HCT116 (cell line): ENCODE data around the gene SLCO4A1. TPM values are rescaled to one million over a fixed set of nuclear protein-coding genes. Genes with fewer than 3 reads are reported as not detected.

Experiments used
- ATAC-seq: fragments of 200-7000 bp; cut with Tn5 transposase; 2 replicates; pipeline ENCODE4 v1.9.1; 2020; ENCODE audit warnings: mild to moderate bottlenecking, moderate library complexity
- BruUV-seq: library from RNA; stranded (reverse); fragments of 400-500 nt; replicated peaks from 2 replicates; lab custom pipeline; 2021; lab: Mats Ljungman, UMichigan
- CTCF ChIA-PET: fragments of 300-600 bp; sonication (Branson Sonifier 250); formaldehyde crosslinking; loops from one replicate; lab custom pipeline; 2021; ENCODE audit warnings: antibody characterized with exemption; lab: Charles Lee
- POLR2A ChIA-PET: fragments of 300-600, 350-600 bp; sonication (Branson Sonifier 250); formaldehyde crosslinking; loops from one replicate; lab custom pipeline; 2021; ENCODE audit warnings: antibody characterized with exemption; lab: Charles Lee
- RAD21 ChIA-PET, 2 experiments: fragments of 300-600 bp; sonication (Branson Sonifier 250); formaldehyde crosslinking; loops; one replicate each; lab custom pipeline; 2023; ENCODE audit warnings: low total read pairs in 2 of 2; ENCODE audit not compliant: uncharacterized antibody in 2 of 2, unreplicated experiment in 2 of 2, low non-redundant PET in 1 of 2; lab: Charles Lee
- DNase-seq: peaks from one replicate; pipeline ENCODE4 v3.0.0-alpha.2; 2010; ENCODE audit warnings: low read depth, low spot score
- H2AFZ ChIP-seq: fragments of 200-600 bp; shearing (Covaris generic), sonication (generic); 2 replicates; pipeline ENCODE4 v1.6.1; 2017; ENCODE audit warnings: low read depth, mixed run types, mixed read lengths, antibody characterized with exemption, low read length; ENCODE audit not compliant: poor library complexity, severe bottlenecking
- H3K27ac ChIP-seq: 2 replicates; pipeline ENCODE4 v1.5.1; 2012; ENCODE audit warnings: low read depth, low read length
- H3K27me3 ChIP-seq: fragments of 200-600 bp; sonication (generic); 2 replicates; pipeline ENCODE4 v1.6.1; 2016; ENCODE audit warnings: mixed run types, low read length, mixed read lengths; ENCODE audit not compliant: insufficient read depth
- H3K36me3 ChIP-seq, 2 experiments: fragments of 200-500 bp in 1 of 2; fragments of 200-600 bp in 1 of 2; sonication (Bioruptor generic) in 1 of 2; sonication (generic) in 1 of 2; 2 replicates each; pipeline versions ENCODE4 v1.5.1 to v1.6.1; 2014 to 2016; ENCODE audit warnings: low read length in 2 of 2, inconsistent platforms in 1 of 2, mixed read lengths in 1 of 2, mixed run types in 1 of 2; ENCODE audit not compliant: insufficient read depth in 2 of 2, control insufficient read depth in 1 of 2
- H3K4me1 ChIP-seq, 2 experiments: fragments of 200-600 bp in 1 of 2; sonication (generic) in 1 of 2; 2 replicates each; pipeline versions ENCODE4 v1.5.1 to v1.6.1; 2012 to 2017; ENCODE audit warnings: low read length in 2 of 2, inconsistent platforms in 1 of 2, mild to moderate bottlenecking in 1 of 2, mixed read lengths in 1 of 2, mixed run types in 1 of 2, moderate library complexity in 1 of 2; ENCODE audit not compliant: insufficient read depth in 2 of 2, control insufficient read depth in 1 of 2
- H3K4me2 ChIP-seq: fragments of 200-600 bp; sonication (generic); 2 replicates; pipeline ENCODE4 v1.6.1; 2017; ENCODE audit warnings: mixed run types, low read length, mixed read lengths
- H3K4me3 ChIP-seq, 2 experiments: fragments of 200-600 bp in 1 of 2; sonication (generic) in 1 of 2; replicated peaks in 1 of 2; 2 replicates each; pipeline ENCODE4 v1.5.1; 2011 to 2016; ENCODE audit warnings: low read length in 2 of 2, control low read depth in 1 of 2, low read depth in 1 of 2, mild to moderate bottlenecking in 1 of 2, mixed read lengths in 1 of 2, mixed run types in 1 of 2
- H3K79me2 ChIP-seq: fragments of 200-600 bp; sonication (generic); 2 replicates; pipeline ENCODE4 v1.6.1; 2017; ENCODE audit warnings: mild to moderate bottlenecking, mixed run types, low read length, moderate library complexity, mixed read lengths; ENCODE audit not compliant: insufficient read depth
- H3K9ac ChIP-seq: fragments of 200-600 bp; sonication (generic); 2 replicates; pipeline ENCODE4 v1.6.1; 2016; ENCODE audit warnings: low read length, mixed read lengths
- H3K9me2 ChIP-seq: fragments of 200-600 bp; sonication (generic), shearing (Covaris generic); 2 replicates; pipeline ENCODE4 v1.6.1; 2017; ENCODE audit warnings: mixed run types, mild to moderate bottlenecking, moderate library complexity; ENCODE audit not compliant: insufficient read depth
- H3K9me3 ChIP-seq, 2 experiments: fragments of 200-500 bp in 1 of 2; fragments of 200-600 bp in 1 of 2; sonication (Bioruptor generic) in 1 of 2; sonication (generic) in 1 of 2; 2 replicates each; pipeline ENCODE4 v1.6.1; 2014 to 2017; ENCODE audit warnings: low read length in 2 of 2, mixed read lengths in 2 of 2, inconsistent platforms in 1 of 2, low read depth in 1 of 2, mild to moderate bottlenecking in 1 of 2, mixed run types in 1 of 2, moderate library complexity in 1 of 2; ENCODE audit not compliant: control insufficient read depth in 1 of 2, insufficient read depth in 1 of 2
- H4K20me1 ChIP-seq: fragments of 200-600 bp; sonication (generic), shearing (Covaris generic); 2 replicates; pipeline ENCODE4 v1.6.1; 2017; ENCODE audit warnings: mixed run types, mild to moderate bottlenecking, moderate library complexity; ENCODE audit not compliant: insufficient read depth
- ATF3 ChIP-seq: IDR thresholded peaks from 2 replicates; pipeline ENCODE4 v1.6.1; 2012
- CEBPB ChIP-seq: IDR thresholded peaks from 2 replicates; pipeline ENCODE4 v1.6.1; 2012; ENCODE audit warnings: low read depth
- CTCF ChIP-seq, 3 experiments: fragments of 200-600 bp in 1 of 3; sonication (generic) in 1 of 3; IDR thresholded peaks in 2 of 3; conservative IDR thresholded peaks in 1 of 3; 2 replicates each; pipeline ENCODE4 v1.5.1; 2012 to 2017; ENCODE audit warnings: low read depth in 2 of 3, low read length in 2 of 3, antibody characterized with exemption in 1 of 3, borderline replicate concordance in 1 of 3, control low read depth in 1 of 3, mild to moderate bottlenecking in 1 of 3, mixed read lengths in 1 of 3, mixed run types in 1 of 3, moderate library complexity in 1 of 3; ENCODE audit not compliant: insufficient read depth in 1 of 3
- ELF1 ChIP-seq: IDR thresholded peaks from 2 replicates; pipeline ENCODE4 v1.6.1; 2012; ENCODE audit warnings: low read depth, borderline replicate concordance
- JUND ChIP-seq: IDR thresholded peaks from 2 replicates; pipeline ENCODE4 v1.6.1; 2012
- POLR2A ChIP-seq: IDR thresholded peaks from 2 replicates; pipeline ENCODE4 v1.7.0; 2011; ENCODE audit warnings: borderline replicate concordance; ENCODE audit not compliant: insufficient read depth, insufficient read length; ENCODE audit errors: extremely low read depth
- POLR2AphosphoS5 ChIP-seq: IDR thresholded peaks from 2 replicates; pipeline ENCODE4 v1.6.1; 2011; ENCODE audit warnings: mild to moderate bottlenecking, low read depth, low read length, moderate library complexity
- TCF7L2 ChIP-seq: IDR thresholded peaks from 2 replicates; pipeline ENCODE4 v1.7.0; 2011; ENCODE audit warnings: borderline replicate concordance, inconsistent platforms; ENCODE audit not compliant: insufficient read depth, insufficient read length; ENCODE audit errors: extremely low read depth
- intact Hi-C: fragments of 100-400 bp; cut with micrococcal nuclease; formaldehyde crosslinking; loops from 2 replicates; pipeline ENCODE4 v1.10.0; 2022
- total RNA-seq: library from RNA; stranded (reverse); gene quantifications from one replicate; pipeline ENCODE4 v1.2.1, GENCODE V29; 2021; ENCODE audit not compliant: unreplicated experiment

The SLCO4A1 gene
- total RNA-seq, 1 experiment from 2014 or later: 107 TPM

- Histone ChIP-seq H3K9ac (no peak overlapping the region), H3K9me3 (no peaks in the 10 kb centered on the region), H2AFZ (no peak overlapping the region), H3K4me1 (peaks cover 34 to 43% of the 10 kb centered on the region in 2 experiments), H3K79me2 (peaks cover 99% of the 10 kb centered on the region), H3K27ac (peak overlapping the region; percentile 65), H3K36me3 (peaks cover 23 to 52% of the 10 kb centered on the region in 2 experiments; a peak in 3 of 4 replicates), H3K27me3 (no peaks in the 10 kb centered on the region), H4K20me1 (peaks cover 26% of the 10 kb centered on the region; the same call in 1 of the 2 replicates), H3K9me2 (no peaks in the 10 kb centered on the region), H3K4me3 (no peak overlapping the region), H3K4me2 (peak overlapping the region; percentile 25; the same call in 1 of the 2 replicates)
- ATAC-seq (peak; percentile 59), DNase-seq (peak; percentile 33)
- RAD21 ChIA-PET: interaction anchor here in 1 of 2 experiments (0.6 to 0.7 kb wide), 2 partner anchors 140 to 174 kb away, joined by 3 read pairs; no protein-coding TSS in a partner anchor
- TF ChIP-seq POLR2AphosphoS5 (peak; percentile 12; the same call in 1 of the 2 replicates), CEBPB (no peak), ELF1 (no peak), JUND (no peak), TCF7L2 (peak; percentile 22), POLR2A (no peak), ATF3 (no peak), CTCF (IDR thresholded peaks at IDR 0.05 in 2 of 3, conservative IDR thresholded peaks at IDR 0.05 in 1 of 3; ENCODE audit: borderline replicate concordance in 1 of 3, insufficient read depth in 1 of 3, low read depth in 2 of 3, low read length in 2 of 3) (no peak)
- intact Hi-C loops: no loop called here
- POLR2A ChIA-PET: no interaction called here
- BruUV-seq: no TSS peak
- CTCF ChIA-PET: interaction anchor here (1.0 kb wide), 1 partner anchor 142 kb away, joined by 4 read pairs; no protein-coding TSS in a partner anchor
Measured at GRCh38 chr20:62652041-62652893, 10.0 kb downstream of the SLCO4A1 start.
